Osteocyte (in vitro differentiated cells): ENCODE results near the gene MRTFA. TPM values are rescaled to one million over a fixed set of nuclear protein-coding genes. Genes with fewer than 3 reads are reported as not detected.

Source experiments
- DNase-seq: peaks from one replicate; pipeline ENCODE4 v3.0.0; 2021; ENCODE audit warnings: mixed read lengths; ENCODE audit not compliant: unreplicated experiment; ENCODE audit errors: extremely low spot score
- H3K27ac Mint-ChIP-seq: one replicate; pipeline ENCODE4 v1.8.0; 2021; ENCODE audit warnings: mild to moderate bottlenecking, mixed read lengths; ENCODE audit not compliant: unreplicated experiment
- H3K27me3 Mint-ChIP-seq: one replicate; pipeline ENCODE4 v1.8.0; 2021; ENCODE audit warnings: mixed read lengths; ENCODE audit not compliant: unreplicated experiment
- H3K36me3 Mint-ChIP-seq: one replicate; pipeline ENCODE4 v1.8.0; 2021; ENCODE audit warnings: mixed read lengths; ENCODE audit not compliant: unreplicated experiment
- H3K4me1 Mint-ChIP-seq: one replicate; pipeline ENCODE4 v1.8.0; 2021; ENCODE audit warnings: mixed read lengths; ENCODE audit not compliant: unreplicated experiment
- H3K4me3 Mint-ChIP-seq: one replicate; pipeline ENCODE4 v1.8.0; 2021; ENCODE audit warnings: mild to moderate bottlenecking, moderate library complexity, mixed read lengths; ENCODE audit not compliant: unreplicated experiment
- H3K9me3 Mint-ChIP-seq: one replicate; pipeline ENCODE4 v1.8.0; 2021; ENCODE audit warnings: mixed read lengths; ENCODE audit not compliant: unreplicated experiment
- CTCF ChIP-seq: fragments of 200-600 bp; sonication (generic); IDR thresholded peaks from 2 replicates; pipeline ENCODE4 v1.5.0; 2021; ENCODE audit warnings: antibody characterized with exemption, mild to moderate bottlenecking, moderate library complexity
- total RNA-seq: library from RNA; stranded (reverse); gene quantifications from 2 replicates; pipeline ENCODE4 v1.2.1, GENCODE V29; 2021

Gene MRTFA
- total RNA-seq, 1 donor from 2014 or later = 59.0 TPM

- Mint-ChIP-seq H3K4me1 (peaks cover 3% of the 10 kb centered on the region), H3K4me3 (no peak overlapping the region), H3K27ac (no peak overlapping the region)
These were observed 37.8 kb upstream of the MRTFA start for GRCh38 chr22:40674274-40674673.

GRCh38 chr22:40673017-40673416 lies 36.5 kb upstream of the MRTFA start:
- TF ChIP-seq CTCF = no peak
- Mint-ChIP-seq H3K4me3 (no peak overlapping the region), H3K36me3 (no peaks in the 10 kb centered on the region), H3K4me1 (no peaks in the 10 kb centered on the region), H3K9me3 (no peaks in the 10 kb centered on the region), H3K27ac (no peak overlapping the region), H3K27me3 (no peaks in the 10 kb centered on the region)
- DNase-seq = no peak

More at GRCh38 chr22:40674274-40674673, 37.8 kb upstream of the MRTFA start:
- Mint-ChIP-seq H3K9me3 (no peaks in the 10 kb centered on the region), H3K27me3 (no peaks in the 10 kb centered on the region), H3K36me3 (no peaks in the 10 kb centered on the region)
- TF ChIP-seq CTCF = no peak
- no peak for DNase-seq

- Mint-ChIP-seq H3K36me3 (no peaks in the 10 kb centered on the region), H3K27ac (no peak overlapping the region), H3K4me1 (peaks cover 2% of the 10 kb centered on the region), H3K27me3 (no peaks in the 10 kb centered on the region), H3K4me3 (no peak overlapping the region), H3K9me3 (no peaks in the 10 kb centered on the region)
- no peak for TF ChIP-seq CTCF
- DNase-seq = no peak
These were observed 35.4 kb upstream of the MRTFA start for GRCh38 chr22:40671796-40672360.

GRCh38 chr22:40671369-40671768 lies 34.9 kb upstream of the MRTFA start:
- Mint-ChIP-seq H3K4me3 (no peak overlapping the region), H3K4me1 (peaks cover 2% of the 10 kb centered on the region), H3K9me3 (no peaks in the 10 kb centered on the region), H3K36me3 (no peaks in the 10 kb centered on the region), H3K27ac (no peak overlapping the region), H3K27me3 (no peaks in the 10 kb centered on the region)
- TF ChIP-seq CTCF = no peak
- DNase-seq = no peak

GRCh38 chr22:40670058-40670457 lies 33.5 kb upstream of the MRTFA start:
- peaks cover 2% of the 10 kb centered on the region for H3K4me1 Mint-ChIP-seq
- DNase-seq = no peak
- H3K27ac Mint-ChIP-seq = no peak overlapping the region
- H3K36me3 Mint-ChIP-seq = no peaks in the 10 kb centered on the region
- no peak overlapping the region for H3K4me3 Mint-ChIP-seq
- no peaks in the 10 kb centered on the region for H3K27me3 Mint-ChIP-seq
- TF ChIP-seq CTCF = no peak
- H3K9me3 Mint-ChIP-seq = no peaks in the 10 kb centered on the region
